COR-L47 (cell line): Measurements from ENCODE around the gene SLC16A14.

ENCODE experiments used
- DNase-seq: peaks from one replicate; lab custom pipeline; 2025; lab: John Stamatoyannopoulos, UW

SLC16A14 gene

GRCh38 chr2:230042195-230042594 is 26.5 kb downstream of the SLC16A14 start:
- no peak for DNase-seq

DNA sequence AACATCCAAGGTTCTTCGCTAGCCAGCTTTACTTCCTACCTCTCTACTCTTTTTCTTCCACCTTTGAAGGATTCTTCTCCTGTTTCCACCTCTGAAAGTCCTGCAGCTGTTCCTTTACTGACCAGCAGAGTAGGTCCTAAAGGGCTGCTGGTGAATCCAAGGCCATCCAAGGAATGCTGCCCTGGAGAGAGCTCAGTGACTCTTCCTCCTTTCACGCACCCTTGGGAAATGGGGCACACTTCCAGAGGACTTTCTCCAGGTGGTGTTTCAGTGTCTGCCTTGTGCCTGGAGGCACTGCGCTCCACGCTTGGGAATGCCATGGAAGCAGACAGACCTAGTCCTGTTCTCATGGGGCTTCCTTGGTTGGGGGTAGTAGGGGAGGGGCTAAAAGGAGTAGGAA is 45.4 kb downstream of the SLC16A14 start:
- no peak for DNase-seq

GRCh38 chr2:230019742-230020141 is 49.0 kb downstream of the SLC16A14 start:
- DNase-seq, result no peak

DNA sequence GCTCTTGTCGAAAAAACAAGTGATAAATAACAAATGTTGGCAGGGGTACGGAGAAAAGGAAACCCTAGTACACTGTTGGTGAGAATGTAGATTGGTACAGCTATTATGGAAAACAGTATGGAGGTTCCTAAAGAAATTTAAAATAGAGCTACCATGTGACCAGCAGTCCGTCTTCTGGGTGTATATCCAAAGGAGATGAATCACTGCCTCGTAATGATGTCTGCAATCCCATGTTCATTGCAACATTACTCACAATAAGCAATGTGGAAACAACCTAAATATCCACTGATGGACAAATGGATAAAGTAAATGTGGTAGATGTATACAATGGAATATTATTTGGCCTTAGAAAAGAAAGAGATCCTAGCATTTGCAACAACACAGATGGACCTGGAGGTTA is 50.6 kb downstream of the SLC16A14 start:
- no peak for DNase-seq

GRCh38 chr2:230016844-230017243 is 51.9 kb downstream of the SLC16A14 start:
- DNase-seq, result no peak

- DNase-seq, result no peak
Measured at GRCh38 chr2:230012267-230012884, 56.3 kb downstream of the SLC16A14 start.

GRCh38 chr2:230011617-230012016 is 57.1 kb downstream of the SLC16A14 start:
- DNase-seq, result no peak

DNA sequence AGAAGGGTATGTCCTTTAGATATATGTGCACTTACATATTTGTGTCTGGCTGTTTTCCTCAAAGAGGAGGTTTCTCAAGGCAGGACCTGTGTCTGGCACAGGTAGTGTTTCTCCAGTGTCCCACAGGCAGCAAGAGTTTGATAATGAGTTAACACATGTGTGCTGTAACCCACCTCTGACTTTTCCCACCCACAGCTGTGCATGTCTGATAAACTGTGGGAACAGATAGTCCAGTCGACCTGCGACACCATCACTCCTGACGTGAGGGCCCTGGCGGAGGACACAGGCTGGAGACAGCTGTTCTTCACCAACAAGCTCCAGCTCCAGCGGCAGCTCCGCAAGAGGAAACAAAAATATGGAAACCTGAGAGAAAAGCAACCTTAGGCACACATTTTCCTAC is 58.2 kb downstream of the SLC16A14 start:
- no peak for DNase-seq

GRCh38 chr2:230008708-230009066 is 60.0 kb downstream of the SLC16A14 start:
- DNase-seq, result no peak

GRCh38 chr2:230007931-230008707 is 60.6 kb downstream of the SLC16A14 start:
- DNase-seq, result peak; percentile 30

DNA sequence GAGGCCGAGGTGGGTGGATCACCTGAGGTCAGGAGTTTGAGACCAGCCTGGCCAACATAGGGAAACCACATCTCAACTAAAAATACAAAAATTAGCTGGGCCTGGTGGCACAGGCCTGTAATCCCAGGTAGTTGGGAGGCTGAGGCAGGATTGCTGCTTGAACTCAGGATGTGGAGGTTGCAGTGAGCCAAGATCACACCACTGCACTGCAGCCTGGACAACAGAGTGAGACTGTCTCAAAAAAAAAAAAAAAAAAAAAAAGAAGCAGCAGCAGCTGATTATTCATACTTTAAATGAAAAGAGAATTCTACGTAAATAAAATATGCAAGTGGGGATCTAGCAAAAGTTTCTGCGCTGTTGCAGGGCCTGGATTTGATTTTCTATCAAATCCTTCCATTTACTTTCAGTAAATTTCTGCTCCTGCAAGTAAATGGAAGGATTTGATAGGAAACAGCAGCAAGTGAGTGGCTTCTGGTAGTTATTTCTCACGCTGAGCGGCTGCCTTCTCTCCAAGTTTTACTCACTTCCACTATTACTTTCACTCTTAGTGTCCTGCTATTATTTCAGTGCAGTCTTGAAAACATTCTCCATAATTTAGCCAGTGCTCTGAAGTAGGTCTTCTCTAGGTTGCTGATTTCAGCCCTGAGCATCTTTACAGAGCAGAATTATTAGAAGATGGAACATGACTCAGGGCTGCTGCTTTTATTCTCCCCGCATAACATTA is 68.4 kb downstream of the SLC16A14 start:
- no peak for DNase-seq

- no peak for DNase-seq
Measured at GRCh38 chr2:229997565-229997964, 71.2 kb downstream of the SLC16A14 start.

DNA sequence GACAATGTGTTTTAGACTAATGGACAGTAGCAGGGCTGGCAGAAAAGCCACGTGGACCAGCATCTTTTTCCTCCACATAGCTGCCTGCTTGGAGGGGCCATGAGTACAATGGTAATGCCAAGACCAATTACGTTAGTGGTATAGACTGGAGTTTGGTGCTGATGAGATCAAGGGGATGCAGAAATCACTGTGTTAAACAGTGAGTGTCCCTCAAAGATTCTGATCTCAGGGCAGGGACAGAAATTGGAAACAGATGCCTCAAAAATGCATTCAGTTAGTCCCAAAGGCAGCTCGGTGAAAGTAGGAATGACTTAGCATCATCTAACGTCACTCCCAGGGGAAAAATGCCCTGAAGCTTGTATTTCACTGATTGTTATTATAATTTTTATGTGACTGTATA is 72.4 kb downstream of the SLC16A14 start:
- DNase-seq, result no peak

DNA sequence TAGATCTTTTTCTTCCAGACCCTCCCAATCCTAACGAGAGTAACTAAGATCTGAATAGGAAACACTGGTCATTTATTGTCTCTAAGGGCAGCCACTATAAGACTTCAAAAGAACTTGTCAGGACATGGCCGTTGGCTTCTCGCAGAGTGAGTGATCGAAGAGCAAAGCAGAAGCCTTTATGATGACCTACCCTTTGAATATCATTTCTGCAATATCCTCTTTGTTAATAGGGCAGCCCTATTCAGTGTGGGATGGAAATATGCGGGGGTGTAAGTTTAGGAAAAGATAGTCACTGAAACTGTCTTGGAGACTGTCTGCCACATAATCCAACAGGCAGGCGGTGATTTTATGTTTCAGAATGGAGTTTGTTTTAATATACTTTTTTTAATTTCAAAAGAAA is 75.5 kb downstream of the SLC16A14 start:
- no peak for DNase-seq
